HCT116 (cell line): ENCODE data around the gene LSM2. TPM values are rescaled to one million over a fixed set of nuclear protein-coding genes. Genes with fewer than 3 reads are reported as not detected.
A peak's percentile ranks its signal among the peaks of the same experiment; 100 is the strongest.
"Not testable (repeated sequence)": the region's sequence is repeated elsewhere in the genome, so short reads cannot be mapped to it uniquely, and the experiment has no call there.

ENCODE experiments used
- ATAC-seq: fragments of 200-7000 bp; cut with Tn5 transposase; 2 replicates; pipeline ENCODE4 v1.9.1; 2020; ENCODE audit warnings: mild to moderate bottlenecking, moderate library complexity
- BruUV-seq: library from RNA; stranded (reverse); fragments of 400-500 nt; replicated peaks from 2 replicates; lab custom pipeline; 2021; lab: Mats Ljungman, UMichigan
- CTCF ChIA-PET: fragments of 300-600 bp; sonication (Branson Sonifier 250); formaldehyde crosslinking; loops from one replicate; lab custom pipeline; 2021; ENCODE audit warnings: antibody characterized with exemption; lab: Charles Lee
- POLR2A ChIA-PET: fragments of 300-600, 350-600 bp; sonication (Branson Sonifier 250); formaldehyde crosslinking; loops from one replicate; lab custom pipeline; 2021; ENCODE audit warnings: antibody characterized with exemption; lab: Charles Lee
- RAD21 ChIA-PET, 2 experiments: fragments of 300-600 bp; sonication (Branson Sonifier 250); formaldehyde crosslinking; loops; one replicate each; lab custom pipeline; 2023; ENCODE audit warnings: low total read pairs in 2 of 2; ENCODE audit not compliant: uncharacterized antibody in 2 of 2, unreplicated experiment in 2 of 2, low non-redundant PET in 1 of 2; lab: Charles Lee
- DNase-seq: peaks from one replicate; pipeline ENCODE4 v3.0.0-alpha.2; 2010; ENCODE audit warnings: low read depth, low spot score
- H2AFZ ChIP-seq: fragments of 200-600 bp; shearing (Covaris generic), sonication (generic); 2 replicates; pipeline ENCODE4 v1.6.1; 2017; ENCODE audit warnings: low read depth, mixed run types, mixed read lengths, antibody characterized with exemption, low read length; ENCODE audit not compliant: poor library complexity, severe bottlenecking
- H3K27ac ChIP-seq: 2 replicates; pipeline ENCODE4 v1.5.1; 2012; ENCODE audit warnings: low read depth, low read length
- H3K27me3 ChIP-seq: fragments of 200-600 bp; sonication (generic); 2 replicates; pipeline ENCODE4 v1.6.1; 2016; ENCODE audit warnings: mixed run types, low read length, mixed read lengths; ENCODE audit not compliant: insufficient read depth
- H3K36me3 ChIP-seq, 2 experiments: fragments of 200-500 bp in 1 of 2; fragments of 200-600 bp in 1 of 2; sonication (Bioruptor generic) in 1 of 2; sonication (generic) in 1 of 2; 2 replicates each; pipeline versions ENCODE4 v1.5.1 to v1.6.1; 2014 to 2016; ENCODE audit warnings: low read length in 2 of 2, inconsistent platforms in 1 of 2, mixed read lengths in 1 of 2, mixed run types in 1 of 2; ENCODE audit not compliant: insufficient read depth in 2 of 2, control insufficient read depth in 1 of 2
- H3K4me1 ChIP-seq, 2 experiments: fragments of 200-600 bp in 1 of 2; sonication (generic) in 1 of 2; 2 replicates each; pipeline versions ENCODE4 v1.5.1 to v1.6.1; 2012 to 2017; ENCODE audit warnings: low read length in 2 of 2, inconsistent platforms in 1 of 2, mild to moderate bottlenecking in 1 of 2, mixed read lengths in 1 of 2, mixed run types in 1 of 2, moderate library complexity in 1 of 2; ENCODE audit not compliant: insufficient read depth in 2 of 2, control insufficient read depth in 1 of 2
- H3K4me2 ChIP-seq: fragments of 200-600 bp; sonication (generic); 2 replicates; pipeline ENCODE4 v1.6.1; 2017; ENCODE audit warnings: mixed run types, low read length, mixed read lengths
- H3K4me3 ChIP-seq, 2 experiments: fragments of 200-600 bp in 1 of 2; sonication (generic) in 1 of 2; replicated peaks in 1 of 2; 2 replicates each; pipeline ENCODE4 v1.5.1; 2011 to 2016; ENCODE audit warnings: low read length in 2 of 2, control low read depth in 1 of 2, low read depth in 1 of 2, mild to moderate bottlenecking in 1 of 2, mixed read lengths in 1 of 2, mixed run types in 1 of 2
- H3K79me2 ChIP-seq: fragments of 200-600 bp; sonication (generic); 2 replicates; pipeline ENCODE4 v1.6.1; 2017; ENCODE audit warnings: mild to moderate bottlenecking, mixed run types, low read length, moderate library complexity, mixed read lengths; ENCODE audit not compliant: insufficient read depth
- H3K9ac ChIP-seq: fragments of 200-600 bp; sonication (generic); 2 replicates; pipeline ENCODE4 v1.6.1; 2016; ENCODE audit warnings: low read length, mixed read lengths
- H3K9me2 ChIP-seq: fragments of 200-600 bp; sonication (generic), shearing (Covaris generic); 2 replicates; pipeline ENCODE4 v1.6.1; 2017; ENCODE audit warnings: mixed run types, mild to moderate bottlenecking, moderate library complexity; ENCODE audit not compliant: insufficient read depth
- H3K9me3 ChIP-seq, 2 experiments: fragments of 200-500 bp in 1 of 2; fragments of 200-600 bp in 1 of 2; sonication (Bioruptor generic) in 1 of 2; sonication (generic) in 1 of 2; 2 replicates each; pipeline ENCODE4 v1.6.1; 2014 to 2017; ENCODE audit warnings: low read length in 2 of 2, mixed read lengths in 2 of 2, inconsistent platforms in 1 of 2, low read depth in 1 of 2, mild to moderate bottlenecking in 1 of 2, mixed run types in 1 of 2, moderate library complexity in 1 of 2; ENCODE audit not compliant: control insufficient read depth in 1 of 2, insufficient read depth in 1 of 2
- H4K20me1 ChIP-seq: fragments of 200-600 bp; sonication (generic), shearing (Covaris generic); 2 replicates; pipeline ENCODE4 v1.6.1; 2017; ENCODE audit warnings: mixed run types, mild to moderate bottlenecking, moderate library complexity; ENCODE audit not compliant: insufficient read depth
- CBX3 ChIP-seq: IDR thresholded peaks from 2 replicates; pipeline ENCODE4 v1.6.1; 2012; ENCODE audit warnings: low read depth
- CEBPB ChIP-seq: IDR thresholded peaks from 2 replicates; pipeline ENCODE4 v1.6.1; 2012; ENCODE audit warnings: low read depth
- EGR1 ChIP-seq: IDR thresholded peaks from 2 replicates; pipeline ENCODE4 v1.6.1; 2012; ENCODE audit warnings: low read depth
- ELF1 ChIP-seq: IDR thresholded peaks from 2 replicates; pipeline ENCODE4 v1.6.1; 2012; ENCODE audit warnings: low read depth, borderline replicate concordance
- EZH2 ChIP-seq: fragments of 200-600 bp; sonication (generic); IDR thresholded peaks from 2 replicates; pipeline ENCODE4 v1.6.1; 2017; ENCODE audit warnings: antibody characterized with exemption, mixed run types
- FOSL1 ChIP-seq: IDR thresholded peaks from 2 replicates; pipeline ENCODE4 v1.6.1; 2012; ENCODE audit warnings: low read depth
- JUND ChIP-seq: IDR thresholded peaks from 2 replicates; pipeline ENCODE4 v1.6.1; 2012
- POLR2A ChIP-seq: IDR thresholded peaks from 2 replicates; pipeline ENCODE4 v1.7.0; 2011; ENCODE audit warnings: borderline replicate concordance; ENCODE audit not compliant: insufficient read depth, insufficient read length; ENCODE audit errors: extremely low read depth
- SRF ChIP-seq: IDR thresholded peaks from 2 replicates; pipeline ENCODE4 v1.6.1; 2012; ENCODE audit warnings: low read depth
- TCF7L2 ChIP-seq: IDR thresholded peaks from 2 replicates; pipeline ENCODE4 v1.7.0; 2011; ENCODE audit warnings: borderline replicate concordance, inconsistent platforms; ENCODE audit not compliant: insufficient read depth, insufficient read length; ENCODE audit errors: extremely low read depth
- YY1 ChIP-seq: IDR thresholded peaks from 2 replicates; pipeline ENCODE4 v1.6.1; 2011; ENCODE audit warnings: low read length, low read depth, moderate library complexity, mild to moderate bottlenecking; ENCODE audit not compliant: insufficient replicate concordance; ENCODE audit errors: extremely low read depth
- ZFX ChIP-seq: fragments of 450-650 bp; IDR thresholded peaks from 2 replicates; pipeline ENCODE4 v1.6.1; 2017
- ZNF274 ChIP-seq: fragments of 200-500 bp; sonication (Bioruptor generic); IDR thresholded peaks from 2 replicates; pipeline ENCODE4 v1.6.1; 2014; ENCODE audit warnings: mild to moderate bottlenecking, low read depth, low read length, inconsistent platforms
- intact Hi-C: fragments of 100-400 bp; cut with micrococcal nuclease; formaldehyde crosslinking; loops from 2 replicates; pipeline ENCODE4 v1.10.0; 2022
- total RNA-seq: library from RNA; stranded (reverse); gene quantifications from one replicate; pipeline ENCODE4 v1.2.1, GENCODE V29; 2021; ENCODE audit not compliant: unreplicated experiment
- TF ChIP-seq, protein P1 (sequence below), 3 experiments: fragments of 200-600 bp in 1 of 3; sonication (generic) in 1 of 3; IDR thresholded peaks in 2 of 3; conservative IDR thresholded peaks in 1 of 3; 2 replicates each; pipeline ENCODE4 v1.5.1; 2012 to 2017; ENCODE audit warnings: low read depth in 2 of 3, low read length in 2 of 3, antibody characterized with exemption in 1 of 3, borderline replicate concordance in 1 of 3, control low read depth in 1 of 3, mild to moderate bottlenecking in 1 of 3, mixed read lengths in 1 of 3, mixed run types in 1 of 3, moderate library complexity in 1 of 3; ENCODE audit not compliant: insufficient read depth in 1 of 3
- TF ChIP-seq, protein P2 (sequence below): IDR thresholded peaks from 2 replicates; pipeline ENCODE4 v1.6.1; 2012; ENCODE audit warnings: low read depth
- TF ChIP-seq, protein P3 (sequence below): IDR thresholded peaks from 2 replicates; pipeline ENCODE4 v1.6.1; 2012

Gene LSM2
- total RNA-seq, 1 experiment from 2014 or later = 89.7 TPM

DNA sequence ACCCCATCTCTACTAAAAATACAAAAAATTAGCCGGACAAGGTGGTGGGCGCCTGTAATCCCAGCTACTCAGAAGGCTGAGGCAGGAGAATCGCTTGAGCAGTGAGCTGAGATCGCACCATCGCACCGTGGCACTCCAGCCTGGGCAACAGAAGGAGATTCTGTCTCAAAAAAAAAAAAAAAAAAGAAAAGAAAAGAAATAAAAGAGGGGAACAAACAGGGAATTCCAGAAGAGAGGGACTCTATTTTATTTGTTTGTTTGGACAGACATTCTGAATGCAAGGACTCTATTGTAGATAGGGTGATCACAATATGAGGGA is 12.9 kb downstream of the LSM2 start:
- POLR2A ChIA-PET = interaction anchor here (0.7 kb wide), 2 partner anchors 13 to 16 kb away, joined by 4 read pairs; partner anchors contain the start of genes LSM2 and VWA7
- BruUV-seq, DNase-seq, H4K20me1 ChIP-seq, RAD21 ChIA-PET, CTCF ChIA-PET, ATAC-seq, H3K9me3 ChIP-seq, H2AFZ ChIP-seq, H3K27me3 ChIP-seq, H3K9me2 ChIP-seq, intact Hi-C loops: not testable (repeated sequence)
- Histone ChIP-seq H3K27ac (peak overlapping the region; percentile 98), H3K79me2 (peaks cover 63% of the 10 kb centered on the region), H3K4me2 (peak overlapping the region; percentile 99), H3K4me3 (peak overlapping the region; percentile 70 to 93), H3K9ac (peak overlapping the region; percentile 97), H3K4me1 (peaks cover 24 to 45% of the 10 kb centered on the region in 2 experiments), H3K36me3 (peaks cover 11 to 27% of the 10 kb centered on the region in 2 experiments; a peak in 3 of 4 replicates)

DNA sequence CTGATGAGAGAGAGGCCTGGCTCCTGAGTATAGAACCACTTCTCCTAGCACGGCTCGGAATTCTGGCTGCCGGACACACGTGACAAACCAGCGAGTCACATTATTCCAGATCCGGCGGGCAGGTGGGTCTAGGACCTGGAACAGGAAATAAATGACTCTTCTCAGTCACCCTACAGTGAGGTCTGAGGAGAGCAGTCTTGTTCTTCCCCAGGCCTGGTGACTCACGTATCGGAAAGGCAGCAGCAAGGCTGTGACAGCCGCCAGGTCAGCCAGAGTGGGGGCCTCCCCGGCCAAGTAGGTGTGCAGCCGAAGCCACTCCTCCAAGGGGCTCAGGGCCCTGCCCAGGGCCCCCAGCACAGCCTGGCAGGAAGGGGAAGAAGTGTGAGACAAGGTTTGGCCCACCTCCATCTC is 14.0 kb downstream of the LSM2 start:
- H3K4me1 ChIP-seq = peaks cover 24 to 45% of the 10 kb centered on the region in 2 experiments
- H3K79me2 ChIP-seq = peaks cover 65% of the 10 kb centered on the region
- no peaks in the 10 kb centered on the region for H3K9me3 ChIP-seq
- peak overlapping the region; percentile 59 for H3K9ac ChIP-seq
- RAD21 ChIA-PET = interaction anchor here in 1 of 2 experiments (0.8 kb wide), 1 partner anchor 17 kb away, joined by 3 read pairs; no protein-coding TSS in a partner anchor
- H3K27me3 ChIP-seq = no peaks in the 10 kb centered on the region
- H2AFZ ChIP-seq = no peak overlapping the region
- BruUV-seq = no TSS peak
- ATAC-seq = peak; percentile 57
- peak overlapping the region; percentile 98 for H3K27ac ChIP-seq
- 0 out of 2 replicates have a peak, but pooled peaks cover 5% of the 10 kb centered on the region for H4K20me1 ChIP-seq
- peak overlapping the region; percentile 99 for H3K4me2 ChIP-seq
- DNase-seq = peak; percentile 81
- intact Hi-C loops = no loop called here
- H3K9me2 ChIP-seq = no peaks in the 10 kb centered on the region
- POLR2A ChIA-PET = interaction anchor here (2.1 kb wide), 1 partner anchor 35 kb away, joined by 6 read pairs; the partner anchor contains the start of gene HSPA1B
- H3K4me3 ChIP-seq = peak overlapping the region; percentile 51 to 93
- CTCF ChIA-PET = no interaction called here
- H3K36me3 ChIP-seq = peaks cover 13 to 24% of the 10 kb centered on the region in 2 experiments; a peak in 3 of 4 replicates
- no peak for TF ChIP-seq EZH2
- peak; percentile 55; the same call in 1 of the 2 replicates for TF ChIP-seq JUND
- TF ChIP-seq ZFX = no peak
- TF ChIP-seq ELF1 = no peak; the same call in 1 of the 2 replicates
- TF ChIP-seq CEBPB = no peak
- TF ChIP-seq FOSL1 = peak; percentile 58
- TF ChIP-seq, protein P1, sequence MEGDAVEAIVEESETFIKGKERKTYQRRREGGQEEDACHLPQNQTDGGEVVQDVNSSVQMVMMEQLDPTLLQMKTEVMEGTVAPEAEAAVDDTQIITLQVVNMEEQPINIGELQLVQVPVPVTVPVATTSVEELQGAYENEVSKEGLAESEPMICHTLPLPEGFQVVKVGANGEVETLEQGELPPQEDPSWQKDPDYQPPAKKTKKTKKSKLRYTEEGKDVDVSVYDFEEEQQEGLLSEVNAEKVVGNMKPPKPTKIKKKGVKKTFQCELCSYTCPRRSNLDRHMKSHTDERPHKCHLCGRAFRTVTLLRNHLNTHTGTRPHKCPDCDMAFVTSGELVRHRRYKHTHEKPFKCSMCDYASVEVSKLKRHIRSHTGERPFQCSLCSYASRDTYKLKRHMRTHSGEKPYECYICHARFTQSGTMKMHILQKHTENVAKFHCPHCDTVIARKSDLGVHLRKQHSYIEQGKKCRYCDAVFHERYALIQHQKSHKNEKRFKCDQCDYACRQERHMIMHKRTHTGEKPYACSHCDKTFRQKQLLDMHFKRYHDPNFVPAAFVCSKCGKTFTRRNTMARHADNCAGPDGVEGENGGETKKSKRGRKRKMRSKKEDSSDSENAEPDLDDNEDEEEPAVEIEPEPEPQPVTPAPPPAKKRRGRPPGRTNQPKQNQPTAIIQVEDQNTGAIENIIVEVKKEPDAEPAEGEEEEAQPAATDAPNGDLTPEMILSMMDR (IDR thresholded peaks at IDR 0.05 in 2 of 3, conservative IDR thresholded peaks at IDR 0.05 in 1 of 3; ENCODE audit: borderline replicate concordance in 1 of 3, insufficient read depth in 1 of 3, low read depth in 2 of 3, low read length in 2 of 3) = no peak
- TF ChIP-seq POLR2A = no peak
- TF ChIP-seq, protein P2, sequence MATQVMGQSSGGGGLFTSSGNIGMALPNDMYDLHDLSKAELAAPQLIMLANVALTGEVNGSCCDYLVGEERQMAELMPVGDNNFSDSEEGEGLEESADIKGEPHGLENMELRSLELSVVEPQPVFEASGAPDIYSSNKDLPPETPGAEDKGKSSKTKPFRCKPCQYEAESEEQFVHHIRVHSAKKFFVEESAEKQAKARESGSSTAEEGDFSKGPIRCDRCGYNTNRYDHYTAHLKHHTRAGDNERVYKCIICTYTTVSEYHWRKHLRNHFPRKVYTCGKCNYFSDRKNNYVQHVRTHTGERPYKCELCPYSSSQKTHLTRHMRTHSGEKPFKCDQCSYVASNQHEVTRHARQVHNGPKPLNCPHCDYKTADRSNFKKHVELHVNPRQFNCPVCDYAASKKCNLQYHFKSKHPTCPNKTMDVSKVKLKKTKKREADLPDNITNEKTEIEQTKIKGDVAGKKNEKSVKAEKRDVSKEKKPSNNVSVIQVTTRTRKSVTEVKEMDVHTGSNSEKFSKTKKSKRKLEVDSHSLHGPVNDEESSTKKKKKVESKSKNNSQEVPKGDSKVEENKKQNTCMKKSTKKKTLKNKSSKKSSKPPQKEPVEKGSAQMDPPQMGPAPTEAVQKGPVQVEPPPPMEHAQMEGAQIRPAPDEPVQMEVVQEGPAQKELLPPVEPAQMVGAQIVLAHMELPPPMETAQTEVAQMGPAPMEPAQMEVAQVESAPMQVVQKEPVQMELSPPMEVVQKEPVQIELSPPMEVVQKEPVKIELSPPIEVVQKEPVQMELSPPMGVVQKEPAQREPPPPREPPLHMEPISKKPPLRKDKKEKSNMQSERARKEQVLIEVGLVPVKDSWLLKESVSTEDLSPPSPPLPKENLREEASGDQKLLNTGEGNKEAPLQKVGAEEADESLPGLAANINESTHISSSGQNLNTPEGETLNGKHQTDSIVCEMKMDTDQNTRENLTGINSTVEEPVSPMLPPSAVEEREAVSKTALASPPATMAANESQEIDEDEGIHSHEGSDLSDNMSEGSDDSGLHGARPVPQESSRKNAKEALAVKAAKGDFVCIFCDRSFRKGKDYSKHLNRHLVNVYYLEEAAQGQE = no peak
- TF ChIP-seq, protein P3, sequence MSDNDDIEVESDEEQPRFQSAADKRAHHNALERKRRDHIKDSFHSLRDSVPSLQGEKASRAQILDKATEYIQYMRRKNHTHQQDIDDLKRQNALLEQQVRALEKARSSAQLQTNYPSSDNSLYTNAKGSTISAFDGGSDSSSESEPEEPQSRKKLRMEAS = peak; percentile 86
- TF ChIP-seq CBX3 = peak; percentile 62; the same call in 1 of the 2 replicates
- TF ChIP-seq ZNF274 = no peak
- TF ChIP-seq YY1 = no peak
- TF ChIP-seq TCF7L2 = no peak
- no peak for TF ChIP-seq EGR1
- no peak for TF ChIP-seq SRF
